Esophagus muscularis mucosa (tissue), 4 donors: ENCODE results near the gene GOPC. TPM values are rescaled to one million over a fixed set of nuclear protein-coding genes. Genes with fewer than 3 reads are reported as not detected.

Source experiments
- DNase-seq: peaks from one replicate; pipeline ENCODE4 v3.0.0-alpha.2; 2017; ENCODE audit errors: extremely low spot score
- H3K27ac ChIP-seq, 4 donors: fragments of 200-600 bp; sonication (generic); replicated peaks in 1 of 4; 1 replicate in 3 of 4; 2 replicates in 1 of 4; pipeline ENCODE4 v1.5.1; 2016 to 2019; ENCODE audit warnings: mild to moderate bottlenecking in 1 of 4
- H3K27me3 ChIP-seq, 4 donors: fragments of 200-600 bp; sonication (generic); one replicate each; pipeline versions ENCODE4 v1.5.1 to v1.6.0; 2016 to 2019
- H3K36me3 ChIP-seq, 4 donors: fragments of 200-600 bp; sonication (generic); one replicate each; pipeline ENCODE4 v1.5.1; 2016 to 2019
- H3K4me1 ChIP-seq, 4 donors: fragments of 200-600 bp; sonication (generic); one replicate each; pipeline ENCODE4 v1.5.1; 2016 to 2019
- H3K4me3 ChIP-seq, 4 donors: fragments of 200-600 bp; sonication (generic); 1 replicate in 2 of 4; 2 replicates in 2 of 4; pipeline ENCODE4 v1.5.1; 2016 to 2019; ENCODE audit warnings: mild to moderate bottlenecking in 4 of 4, moderate library complexity in 1 of 4
- H3K9me3 ChIP-seq, 4 donors: fragments of 200-600 bp; sonication (generic); 1 replicate in 3 of 4; 2 replicates in 1 of 4; pipeline ENCODE4 v1.5.1; 2016 to 2019
- EP300 ChIP-seq: sonication (generic); formaldehyde crosslinking; IDR thresholded peaks from one replicate; pipeline ENCODE4 v1.6.1; 2017; ENCODE audit warnings: antibody characterized with exemption
- POLR2A ChIP-seq: fragments of 450-650 bp; IDR thresholded peaks from one replicate; pipeline ENCODE4 v1.6.1; 2017; ENCODE audit warnings: antibody characterized with exemption, moderate library complexity, mild to moderate bottlenecking, low read depth
- POLR2AphosphoS5 ChIP-seq, 2 donors: sonication (generic); formaldehyde crosslinking; IDR thresholded peaks; one replicate each; pipeline ENCODE4 v1.6.1; 2017; ENCODE audit warnings: antibody characterized with exemption in 2 of 2
- WGBS: methylation state at CpG from one replicate; pipeline ENCODE4 v1.1.5; 2018; 5-methylcytosine and 5-hydroxymethylcytosine counted together
- intact Hi-C: fragments of 100-400 bp; cut with DNase I; formaldehyde crosslinking; loops from one replicate; pipeline ENCODE4 v1.15.1; 2023
- total RNA-seq, 4 donors: library from RNA; depleted of rRNA; stranded (reverse); fragments of >200 nt; gene quantifications; one replicate each; pipeline versions ENCODE4 v1.1.0 to v1.2.1, GENCODE V29; 2016
- TF ChIP-seq, protein P1 (sequence below), 3 experiments: fragments of 200-600 bp in 2 of 3; fragments of 450-650 bp in 1 of 3; sonication (generic) in 2 of 3; IDR thresholded peaks; one replicate each; pipeline ENCODE4 v1.5.1; 2017 to 2019; ENCODE audit warnings: antibody characterized with exemption in 3 of 3, mild to moderate bottlenecking in 2 of 3, moderate library complexity in 1 of 3

GOPC gene
- total RNA-seq, 4 donors from 2014 or later = 18.8 to 25.7 (median 22.8) TPM

DNA sequence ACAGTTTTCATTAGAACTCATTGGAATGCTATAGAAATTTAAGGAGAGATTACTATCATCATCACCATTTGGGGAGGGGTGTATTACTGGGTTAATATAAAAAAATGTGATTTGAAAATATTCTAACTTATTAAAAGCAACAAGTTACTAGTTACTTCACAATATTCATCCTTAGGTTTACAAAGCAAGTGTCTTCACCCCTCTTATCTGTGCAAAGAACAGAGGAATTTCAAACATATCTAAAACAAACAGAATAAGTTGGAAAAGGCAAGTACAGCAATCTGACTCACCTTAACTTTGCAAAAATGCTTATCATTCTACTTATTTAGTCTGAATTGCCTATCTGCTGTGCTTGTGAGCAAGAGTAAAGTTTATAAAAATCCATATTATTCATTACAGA, 87.0 kb downstream of the GOPC start:
- no peak overlapping the region for H3K4me3 ChIP-seq
- intact Hi-C loops = no loop called here
- no peaks in the 10 kb centered on the region for H3K27me3 ChIP-seq
- peaks cover 0 to 6% (median 1%) of the 10 kb centered on the region in 4 donors for H3K36me3 ChIP-seq
- no peaks in the 10 kb centered on the region for H3K4me1 ChIP-seq
- TF ChIP-seq, protein P1, sequence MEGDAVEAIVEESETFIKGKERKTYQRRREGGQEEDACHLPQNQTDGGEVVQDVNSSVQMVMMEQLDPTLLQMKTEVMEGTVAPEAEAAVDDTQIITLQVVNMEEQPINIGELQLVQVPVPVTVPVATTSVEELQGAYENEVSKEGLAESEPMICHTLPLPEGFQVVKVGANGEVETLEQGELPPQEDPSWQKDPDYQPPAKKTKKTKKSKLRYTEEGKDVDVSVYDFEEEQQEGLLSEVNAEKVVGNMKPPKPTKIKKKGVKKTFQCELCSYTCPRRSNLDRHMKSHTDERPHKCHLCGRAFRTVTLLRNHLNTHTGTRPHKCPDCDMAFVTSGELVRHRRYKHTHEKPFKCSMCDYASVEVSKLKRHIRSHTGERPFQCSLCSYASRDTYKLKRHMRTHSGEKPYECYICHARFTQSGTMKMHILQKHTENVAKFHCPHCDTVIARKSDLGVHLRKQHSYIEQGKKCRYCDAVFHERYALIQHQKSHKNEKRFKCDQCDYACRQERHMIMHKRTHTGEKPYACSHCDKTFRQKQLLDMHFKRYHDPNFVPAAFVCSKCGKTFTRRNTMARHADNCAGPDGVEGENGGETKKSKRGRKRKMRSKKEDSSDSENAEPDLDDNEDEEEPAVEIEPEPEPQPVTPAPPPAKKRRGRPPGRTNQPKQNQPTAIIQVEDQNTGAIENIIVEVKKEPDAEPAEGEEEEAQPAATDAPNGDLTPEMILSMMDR (IDR thresholded peaks at IDR 0.05) = no peak
- no peak for TF ChIP-seq POLR2AphosphoS5 (IDR thresholded peaks at IDR 0.05)
- TF ChIP-seq POLR2A = no peak
- no peak for TF ChIP-seq EP300
- DNase-seq = no peak
- no peaks in the 10 kb centered on the region for H3K9me3 ChIP-seq
- H3K27ac ChIP-seq = no peak overlapping the region

DNA sequence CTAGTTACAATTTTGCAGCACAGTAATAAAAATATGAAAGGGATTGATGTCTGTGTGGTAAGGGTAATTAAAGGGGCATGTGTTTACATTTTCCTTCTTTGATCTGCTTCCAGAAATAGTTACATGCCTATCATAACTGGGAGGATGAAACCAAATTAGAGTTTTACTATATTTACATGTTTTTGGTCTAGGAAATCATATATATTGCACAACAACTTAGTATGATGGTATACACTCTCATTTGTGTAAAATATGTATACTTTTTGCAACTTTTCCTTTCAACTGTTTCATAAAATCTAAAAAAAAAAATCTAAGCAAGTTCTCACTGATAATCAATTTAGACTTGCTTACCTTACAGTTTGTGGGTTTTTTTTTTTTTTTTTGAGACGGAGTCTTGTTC, 87.7 kb downstream of the GOPC start:
- Histone ChIP-seq H3K36me3 (peaks cover 0 to 3% (median 0%) of the 10 kb centered on the region in 4 donors), H3K27ac (no peak overlapping the region), H3K4me1 (no peaks in the 10 kb centered on the region), H3K9me3 (no peaks in the 10 kb centered on the region), H3K4me3 (no peak overlapping the region), H3K27me3 (no peaks in the 10 kb centered on the region)
- 100% methylated on average over 1 of the region's 1 CpG for WGBS
- intact Hi-C loops = no loop called here
- TF ChIP-seq, protein P1 (IDR thresholded peaks at IDR 0.05) = no peak
- TF ChIP-seq POLR2A (no peak), POLR2AphosphoS5 (IDR thresholded peaks at IDR 0.05) (no peak), EP300 (no peak)
- DNase-seq = no peak

DNA sequence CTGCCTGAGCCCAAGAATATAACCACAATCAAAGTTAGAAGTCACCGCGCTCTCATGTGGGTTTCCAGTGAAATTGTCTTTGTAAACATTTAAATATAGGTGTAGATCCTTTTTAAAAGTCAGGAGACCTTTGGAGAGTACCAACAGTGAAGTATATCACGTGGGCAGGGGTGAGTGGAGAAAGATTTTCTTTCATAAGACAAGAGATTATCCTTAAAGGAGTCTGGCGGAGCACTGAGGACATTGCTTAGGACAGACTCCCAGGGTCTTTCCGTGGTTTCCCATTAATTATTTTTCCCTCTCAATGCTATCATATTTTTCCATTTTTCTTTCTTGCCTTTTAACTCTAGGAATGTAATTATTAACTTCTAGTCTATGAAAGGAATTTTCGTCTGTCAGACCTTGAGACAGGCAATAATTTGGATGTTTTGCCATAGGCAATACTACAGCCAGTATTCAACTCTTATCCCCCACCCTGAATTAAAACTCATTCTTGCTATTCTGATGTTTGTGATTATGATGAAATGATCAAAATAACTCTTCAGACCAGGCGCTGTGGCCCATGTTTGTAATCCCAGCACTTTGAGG, 88.4 kb downstream of the GOPC start:
- no peak for DNase-seq
- no peak overlapping the region for H3K27ac ChIP-seq
- H3K27me3 ChIP-seq = no peaks in the 10 kb centered on the region
- no peaks in the 10 kb centered on the region for H3K4me1 ChIP-seq
- no peaks in the 10 kb centered on the region for H3K9me3 ChIP-seq
- TF ChIP-seq POLR2AphosphoS5 (IDR thresholded peaks at IDR 0.05) (no peak), EP300 (no peak), POLR2A (no peak)
- TF ChIP-seq, protein P1 (IDR thresholded peaks at IDR 0.05) = no peak
- 84% methylated on average over 7 of the region's 7 CpGs for WGBS
- intact Hi-C loops = no loop called here
- H3K4me3 ChIP-seq = no peak overlapping the region
- H3K36me3 ChIP-seq = peaks cover 0 to 3% (median 0%) of the 10 kb centered on the region in 4 donors

DNA sequence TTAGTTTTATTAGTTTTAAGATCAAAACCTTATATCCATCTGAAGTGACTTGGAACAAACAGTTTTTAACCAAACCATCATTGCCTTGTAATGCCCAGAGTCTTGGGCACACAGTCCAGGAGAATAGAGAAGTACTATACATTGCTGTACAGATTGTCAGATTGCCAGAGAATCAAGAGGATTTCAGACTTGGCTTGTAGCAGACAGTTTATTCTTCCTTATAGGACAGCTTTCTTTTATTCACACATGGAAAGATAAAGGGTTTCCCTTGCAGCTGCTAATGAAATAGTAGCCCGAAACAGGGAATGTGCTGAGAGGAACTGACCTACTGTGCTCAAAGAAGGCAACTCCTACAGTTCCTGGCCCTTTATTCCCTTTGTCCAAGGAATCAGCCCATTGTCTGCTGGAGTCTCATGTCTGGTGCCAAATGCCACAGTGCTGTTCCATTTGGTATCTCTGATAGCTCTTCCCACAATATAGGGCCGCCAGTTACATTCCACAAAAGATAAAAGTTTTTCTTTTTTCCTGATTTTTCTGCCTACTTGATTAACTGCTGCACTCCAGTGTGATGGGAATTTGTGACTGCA, 89.2 kb downstream of the GOPC start:
- Histone ChIP-seq H3K27ac (no peak overlapping the region), H3K4me3 (no peak overlapping the region), H3K9me3 (no peaks in the 10 kb centered on the region), H3K4me1 (no peaks in the 10 kb centered on the region), H3K27me3 (no peaks in the 10 kb centered on the region), H3K36me3 (peaks cover 0 to 3% (median 0%) of the 10 kb centered on the region in 4 donors)
- WGBS = 96% methylated on average over 2 of the region's 2 CpGs
- DNase-seq = no peak
- intact Hi-C loops = no loop called here
- no peak for TF ChIP-seq POLR2AphosphoS5 (IDR thresholded peaks at IDR 0.05)
- TF ChIP-seq, protein P1 (IDR thresholded peaks at IDR 0.05) = no peak
